ENCODE data around the gene CYP4F11.
"Not testable (repeated sequence)": the region's sequence is repeated elsewhere in the genome, so short reads cannot be mapped to it uniquely, and the experiment has no call there.

CYP4F11 gene

DNA sequence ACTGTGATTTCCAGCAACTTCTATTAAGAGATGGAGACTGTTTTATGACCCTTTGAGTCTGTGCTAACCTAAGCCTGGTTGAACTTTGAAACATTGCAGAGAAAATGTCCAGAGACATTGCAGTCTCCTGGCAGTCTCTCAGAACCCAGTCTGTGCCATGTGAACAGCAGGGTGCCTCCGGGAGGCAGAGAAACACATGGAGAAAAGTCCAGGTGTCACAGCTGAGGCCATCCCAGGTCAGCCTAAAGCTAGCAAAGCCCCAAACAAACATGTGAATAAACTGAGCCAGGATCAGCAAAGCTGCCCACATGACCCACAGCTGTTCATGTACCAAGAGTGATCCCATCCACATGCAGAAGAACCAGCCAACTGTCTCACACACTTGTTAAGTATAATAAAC, 7.8 kb downstream of the CYP4F11 start:
- no peak for DNase-seq (ENCODE audit: low read depth in 4 of 4, low spot score in 1 of 4)

- no peak for DNase-seq (ENCODE audit: low read depth in 4 of 4, low spot score in 1 of 4)
Observed at GRCh38 chr19:15923702-15924101, 10.6 kb downstream of the CYP4F11 start.

- no peak for DNase-seq (ENCODE audit: low read depth in 4 of 4, low spot score in 1 of 4)
Observed at GRCh38 chr19:15922021-15922420, 12.3 kb downstream of the CYP4F11 start.

- DNase-seq (ENCODE audit: low read depth in 4 of 4, low spot score in 1 of 4), result no peak
Observed at GRCh38 chr19:15919243-15919642, 15.1 kb downstream of the CYP4F11 start.

DNA sequence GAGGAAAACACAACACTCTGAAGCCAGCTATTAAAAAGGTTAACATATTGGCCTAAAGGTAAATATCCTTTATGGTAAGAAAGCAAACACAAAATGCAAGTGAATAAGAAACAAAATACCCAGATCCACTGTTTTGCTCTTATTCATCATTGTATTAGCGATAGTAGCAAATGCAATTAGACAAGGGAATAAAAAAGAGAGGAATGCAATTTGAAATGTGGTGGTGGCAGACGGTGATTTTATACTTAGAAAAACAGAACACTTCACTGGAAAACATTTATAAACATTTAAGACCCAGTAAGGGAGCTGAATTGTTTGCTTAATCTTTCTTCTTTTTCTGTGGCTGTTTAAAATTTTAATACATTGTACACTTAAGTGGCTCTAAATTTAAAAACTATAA, 19.2 kb downstream of the CYP4F11 start:
- DNase-seq (ENCODE audit: low read depth in 4 of 4, low spot score in 1 of 4), result no peak

- DNase-seq (ENCODE audit: low read depth in 4 of 4, low spot score in 1 of 4), result no peak
Observed at GRCh38 chr19:15913830-15914229, 20.5 kb downstream of the CYP4F11 start.

DNA sequence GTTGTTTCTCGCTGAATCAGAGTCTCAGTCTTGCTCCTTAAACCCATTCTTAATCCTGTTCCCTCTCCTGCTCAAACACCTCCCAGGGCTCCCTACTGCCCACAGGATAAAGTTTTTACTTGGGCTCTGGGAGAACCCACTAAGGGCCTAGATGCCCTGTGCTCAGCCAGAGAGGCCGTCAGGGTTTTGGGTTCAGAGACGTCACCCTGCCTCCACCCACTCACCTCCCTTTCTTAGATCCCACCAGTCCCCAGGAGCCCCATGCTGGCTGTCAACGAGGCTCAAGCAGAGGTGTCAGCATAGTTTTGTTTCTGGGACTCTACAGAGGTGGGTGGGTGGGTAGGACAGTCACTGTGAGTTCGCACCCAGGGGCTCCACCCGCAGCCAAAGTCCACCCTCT, 20.9 kb downstream of the CYP4F11 start:
- DNase-seq (ENCODE audit: low read depth in 4 of 4, low spot score in 1 of 4), result no peak

DNA sequence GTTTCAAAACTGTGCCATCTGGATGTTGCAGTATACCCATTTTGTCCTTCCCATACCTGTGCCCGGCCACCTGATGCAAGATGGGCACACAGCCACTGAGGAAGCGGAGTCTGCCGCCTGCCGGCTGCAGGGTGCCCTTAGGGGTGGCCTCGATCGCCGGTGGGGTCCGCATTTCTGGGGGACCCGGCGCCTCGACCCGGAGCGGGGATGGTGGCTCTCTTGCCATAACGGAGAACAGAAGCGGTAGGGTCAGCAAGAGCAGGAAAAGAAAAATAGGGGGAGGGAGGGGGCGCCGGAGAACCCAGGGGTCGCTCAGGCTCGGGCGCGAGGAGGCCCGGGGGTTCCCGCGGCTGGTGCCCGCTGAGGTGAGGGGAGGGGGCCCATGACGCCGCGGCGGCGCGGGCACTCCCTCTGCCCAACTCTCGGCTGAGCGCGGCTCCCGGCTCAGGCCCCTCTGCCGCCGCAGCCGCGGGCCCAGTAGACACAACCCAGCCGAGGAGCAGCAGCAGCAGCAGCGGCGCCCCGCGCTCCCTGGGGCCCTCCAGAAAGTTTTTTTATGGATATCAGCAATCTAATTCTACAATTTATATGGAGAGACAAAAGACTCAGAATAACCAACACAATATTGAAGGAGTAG, 22.6 kb downstream of the CYP4F11 start:
- no peak for DNase-seq (ENCODE audit: low read depth in 4 of 4, low spot score in 1 of 4)

- DNase-seq (ENCODE audit: low read depth in 4 of 4, low spot score in 1 of 4), result no peak
Observed at GRCh38 chr19:15905026-15905425, 29.3 kb downstream of the CYP4F11 start.

GRCh38 chr19:15902898-15903297, 31.4 kb downstream of the CYP4F11 start:
- DNase-seq (ENCODE audit: low read depth in 4 of 4, low spot score in 1 of 4), result not testable (repeated sequence)

GRCh38 chr19:15902254-15902653, 32.1 kb downstream of the CYP4F11 start:
- DNase-seq (ENCODE audit: low read depth in 4 of 4, low spot score in 1 of 4), result no peak

GRCh38 chr19:15900504-15900903, 33.8 kb downstream of the CYP4F11 start:
- no peak for DNase-seq (ENCODE audit: low read depth in 4 of 4, low spot score in 1 of 4)

DNA sequence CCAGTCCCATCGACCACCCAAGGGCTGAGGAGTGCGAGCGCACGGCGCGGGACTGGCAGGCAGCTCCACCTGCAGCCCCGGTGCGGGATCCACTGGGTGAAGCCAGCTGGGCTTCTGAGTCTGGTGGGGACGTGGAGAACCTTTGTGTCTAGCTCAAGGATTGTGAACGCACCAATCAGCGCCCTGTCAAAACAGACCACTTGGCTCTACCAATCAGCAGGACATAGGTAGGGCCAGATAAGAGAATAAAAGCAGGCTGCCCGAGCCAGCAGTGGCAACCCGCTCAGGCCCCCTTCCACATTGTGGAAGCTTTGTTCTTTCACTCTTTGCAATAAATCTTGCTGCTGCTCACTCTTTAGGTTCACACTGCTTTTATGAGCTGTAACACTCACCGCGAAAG, 34.3 kb downstream of the CYP4F11 start:
- DNase-seq (ENCODE audit: low read depth in 4 of 4, low spot score in 1 of 4), result not testable (repeated sequence)

DNA sequence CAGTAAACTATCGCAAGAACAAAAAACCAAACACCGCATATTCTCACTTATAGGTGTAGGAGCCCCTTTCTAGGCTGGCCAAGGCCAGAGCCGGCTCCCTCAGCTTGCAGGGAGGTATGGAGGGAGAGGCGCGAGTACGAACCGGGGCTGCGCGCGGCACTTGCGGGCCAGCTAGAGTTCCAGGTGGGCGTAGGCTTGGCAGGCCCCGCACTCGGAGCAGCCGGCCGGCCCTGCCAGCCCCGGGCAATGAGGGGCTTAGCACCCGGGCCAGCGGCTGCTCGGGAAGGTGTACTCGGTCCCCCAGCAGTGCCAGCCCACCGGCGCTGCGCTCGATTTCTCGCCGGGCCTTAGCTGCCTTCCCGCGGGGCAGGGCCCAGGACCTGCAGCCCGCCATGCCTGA, 34.8 kb downstream of the CYP4F11 start:
- DNase-seq (ENCODE audit: low read depth in 4 of 4, low spot score in 1 of 4), result not testable (repeated sequence)

- no peak for DNase-seq (ENCODE audit: low read depth in 4 of 4, low spot score in 1 of 4)
Observed at GRCh38 chr19:15897738-15898276, 36.5 kb downstream of the CYP4F11 start, which contains the start of gene CYP4F2. Gene CYP4F2 (minus strand): TSS chr19:15898074. CDS start chr19:15897611, 463 bp downstream.

GRCh38 chr19:15897026-15897737, 37.1 kb downstream of the CYP4F11 start:
- DNase-seq (ENCODE audit: low read depth in 4 of 4, low spot score in 1 of 4), result no peak

DNA sequence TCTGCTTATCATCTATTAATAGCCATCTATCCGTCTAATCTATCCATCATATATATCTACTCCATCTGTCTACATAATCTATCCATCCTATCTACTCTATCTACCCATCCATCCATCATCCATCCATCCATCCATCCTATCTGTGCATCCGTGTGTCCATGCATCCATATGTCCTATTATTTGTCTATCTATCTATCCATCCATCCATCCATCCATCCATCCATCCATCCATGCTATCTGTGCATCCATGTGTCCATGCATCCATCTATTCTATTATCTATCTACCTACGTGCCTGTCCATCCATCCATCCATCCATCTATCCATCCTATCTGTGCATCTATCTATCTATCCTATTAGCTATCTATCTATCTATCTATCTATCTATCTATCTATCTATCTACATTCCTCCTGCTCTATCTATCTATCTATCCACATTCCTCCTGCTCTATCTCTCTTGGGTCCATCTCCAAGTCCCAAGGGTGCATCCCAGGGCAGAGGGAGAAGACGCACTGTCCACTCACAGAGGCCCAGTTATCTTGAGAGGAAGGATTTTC, 38.4 kb downstream of the CYP4F11 start:
- no peak for DNase-seq (ENCODE audit: low read depth in 4 of 4, low spot score in 1 of 4)

DNA sequence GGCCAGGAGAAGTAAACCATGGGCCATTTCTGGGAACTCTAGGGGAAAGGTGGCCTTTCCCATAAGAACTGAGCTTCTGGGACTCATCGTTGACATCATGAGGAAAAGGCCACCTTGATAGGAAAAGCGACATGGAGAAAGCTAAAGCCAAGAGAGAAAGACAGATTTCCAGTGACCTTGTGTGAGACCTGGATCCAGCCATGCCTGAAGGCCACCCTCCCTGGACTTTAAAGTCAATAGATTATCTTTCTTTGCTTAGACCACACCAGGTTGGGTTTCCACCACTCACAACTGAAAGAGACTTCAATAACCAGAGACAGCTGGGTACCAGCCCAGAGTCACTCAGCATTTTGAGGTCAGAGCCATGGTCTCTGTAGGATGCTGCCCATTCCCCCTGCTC, 40.0 kb downstream of the CYP4F11 start:
- DNase-seq (ENCODE audit: low read depth in 4 of 4, low spot score in 1 of 4), result no peak

DNA sequence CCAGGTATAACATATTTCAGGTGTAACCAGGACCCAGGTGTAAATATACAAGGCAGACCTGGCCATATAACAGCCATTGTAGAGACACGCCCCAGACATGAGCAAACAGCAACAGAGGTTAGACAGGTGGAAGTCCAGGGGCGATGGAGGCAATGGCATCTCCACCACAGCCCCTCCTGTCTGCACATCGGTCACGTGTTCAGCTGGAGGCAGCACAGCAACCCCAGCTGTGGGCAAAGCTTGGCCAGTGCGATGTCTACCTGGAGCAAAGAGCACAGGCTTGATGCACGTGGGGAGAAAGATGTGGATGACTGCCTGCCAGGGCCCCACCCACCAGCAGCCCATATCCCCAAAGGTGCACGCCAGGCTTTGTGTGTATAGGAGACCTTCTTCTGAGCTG, 40.9 kb downstream of the CYP4F11 start:
- DNase-seq (ENCODE audit: low read depth in 4 of 4, low spot score in 1 of 4), result no peak

DNA sequence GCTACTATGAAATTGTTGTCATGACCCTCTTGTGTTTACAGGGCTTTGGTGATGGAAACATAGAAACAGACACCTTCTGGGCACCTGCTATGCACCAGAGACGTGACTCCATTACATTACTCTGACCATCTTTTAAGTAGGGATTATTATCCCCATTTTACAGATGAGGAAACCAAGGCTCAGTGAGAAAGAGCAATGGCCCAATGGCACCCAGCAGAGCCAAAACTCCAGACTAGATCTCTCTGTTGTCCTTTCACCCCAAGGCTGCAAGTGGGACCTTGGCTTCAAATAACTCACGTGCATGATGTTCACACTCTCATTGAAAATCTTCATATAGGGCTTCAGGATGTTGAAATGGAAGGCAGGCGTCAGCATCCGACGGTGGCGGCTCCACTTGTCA, 42.3 kb downstream of the CYP4F11 start:
- no peak for DNase-seq (ENCODE audit: low read depth in 4 of 4, low spot score in 1 of 4)

- DNase-seq (ENCODE audit: low read depth in 4 of 4, low spot score in 1 of 4), result no peak
Observed at GRCh38 chr19:15891434-15891833, 42.9 kb downstream of the CYP4F11 start.

DNA sequence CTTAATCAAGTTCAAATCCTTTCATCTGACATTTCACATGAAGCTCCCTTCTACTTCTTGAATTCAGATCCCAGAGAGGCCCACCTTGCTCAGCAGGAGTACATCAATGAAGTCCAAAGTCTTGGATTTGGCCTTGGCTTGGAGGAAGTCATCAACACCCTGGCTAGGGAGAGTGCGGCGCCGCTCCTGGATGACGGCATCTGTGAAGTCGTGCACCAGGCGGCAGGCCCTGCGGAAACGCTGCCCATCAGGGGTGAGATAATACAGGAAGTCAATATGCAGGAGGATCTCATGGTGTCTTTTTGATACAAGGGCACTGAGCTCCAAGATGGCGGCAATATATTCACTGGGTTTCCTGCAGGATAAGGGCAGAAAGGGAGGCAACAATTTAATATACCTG, 45.0 kb downstream of the CYP4F11 start:
- DNase-seq (ENCODE audit: low read depth in 4 of 4, low spot score in 1 of 4), result not testable (repeated sequence)
